HG02763 (cell line): Measurements from ENCODE around the gene RNF144B.
"Not testable (repeated sequence)": the region's sequence is repeated elsewhere in the genome, so short reads cannot be mapped to it uniquely, and the experiment has no call there.

Source experiments
- ATAC-seq: cut with Tn5 transposase; IDR thresholded peaks from one replicate; pipeline ENCODE4 v1.9.1; 2021; ENCODE audit warnings: mild to moderate bottlenecking, moderate library complexity; ENCODE audit not compliant: unreplicated experiment

The RNF144B gene

GRCh38 chr6:18371010-18371409, 16.1 kb upstream of the RNF144B start:
- no peak for ATAC-seq

- ATAC-seq: no peak
These were observed 15.5 kb upstream of the RNF144B start for GRCh38 chr6:18371656-18372055.

- no peak for ATAC-seq
These were observed 6.9 kb upstream of the RNF144B start for GRCh38 chr6:18380158-18380836.

GRCh38 chr6:18380851-18381250, 6.3 kb upstream of the RNF144B start:
- ATAC-seq: no peak

- no peak for ATAC-seq
These were observed 3.7 kb upstream of the RNF144B start for GRCh38 chr6:18383441-18383840.

GRCh38 chr6:18384621-18385020, 2.5 kb upstream of the RNF144B start:
- no peak for ATAC-seq

- ATAC-seq: no peak
These were observed 713 bp upstream of the RNF144B start for GRCh38 chr6:18386298-18386976.

- ATAC-seq: no peak
These were observed 1.1 kb downstream of the RNF144B start for GRCh38 chr6:18388271-18388670.

GRCh38 chr6:18388942-18389341, 1.8 kb downstream of the RNF144B start:
- no peak for ATAC-seq

GRCh38 chr6:18389479-18389878, 2.3 kb downstream of the RNF144B start:
- ATAC-seq: no peak

GRCh38 chr6:18390476-18390875, 3.3 kb downstream of the RNF144B start:
- no peak for ATAC-seq

- no peak for ATAC-seq
These were observed 3.9 kb downstream of the RNF144B start for GRCh38 chr6:18391023-18391422.

GRCh38 chr6:18392346-18392877, 5.3 kb downstream of the RNF144B start:
- no peak for ATAC-seq

GRCh38 chr6:18393698-18394097, 6.5 kb downstream of the RNF144B start:
- ATAC-seq: no peak

GRCh38 chr6:18395177-18395855, 8.2 kb downstream of the RNF144B start:
- ATAC-seq: no peak

- no peak for ATAC-seq
These were observed 8.7 kb downstream of the RNF144B start for GRCh38 chr6:18395856-18396197.

GRCh38 chr6:18397701-18398100, 10.6 kb downstream of the RNF144B start:
- no peak for ATAC-seq

GRCh38 chr6:18398225-18398624, 11.1 kb downstream of the RNF144B start:
- ATAC-seq: not testable (repeated sequence)

GRCh38 chr6:18400831-18401446, 13.8 kb downstream of the RNF144B start:
- peak; percentile 88 for ATAC-seq

GRCh38 chr6:18404965-18405364, 17.8 kb downstream of the RNF144B start:
- not testable (repeated sequence) for ATAC-seq

GRCh38 chr6:18405477-18406293, 18.5 kb downstream of the RNF144B start:
- no peak for ATAC-seq
